HG02759 (cell line): Measurements from ENCODE around the gene MTHFD1L.

Experiments
- ATAC-seq: cut with Tn5 transposase; IDR thresholded peaks from one replicate; pipeline ENCODE4 v1.9.1; 2021; ENCODE audit warnings: mild to moderate bottlenecking, moderate library complexity; ENCODE audit not compliant: unreplicated experiment

The MTHFD1L gene

DNA sequence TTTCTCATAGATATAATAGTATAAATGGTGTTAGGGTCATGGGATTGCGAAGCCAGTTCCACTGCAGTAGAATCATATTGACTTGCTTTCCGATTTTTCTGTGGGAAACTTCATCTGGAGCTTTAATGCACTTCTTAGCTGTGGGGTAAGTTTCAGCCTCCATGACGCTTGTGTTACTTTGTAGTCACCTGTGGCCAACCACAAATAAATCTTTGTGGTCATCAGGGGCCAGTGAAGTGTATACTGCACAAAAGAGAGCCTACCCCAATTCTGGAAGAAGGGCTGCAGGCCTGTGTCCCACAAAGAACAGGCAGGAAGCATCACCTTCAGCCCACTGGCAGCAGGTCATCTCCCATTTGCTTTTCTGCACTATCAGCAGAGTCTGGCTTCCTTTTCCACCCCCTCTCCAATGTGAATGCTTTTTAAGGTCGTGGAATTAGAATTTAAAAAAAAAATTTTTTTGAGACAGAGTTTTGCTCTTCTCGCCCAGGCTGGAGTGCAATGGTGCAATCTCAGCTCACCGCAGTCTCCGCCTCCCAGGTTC is 32.0 kb downstream of the MTHFD1L start:
- no peak for ATAC-seq

DNA sequence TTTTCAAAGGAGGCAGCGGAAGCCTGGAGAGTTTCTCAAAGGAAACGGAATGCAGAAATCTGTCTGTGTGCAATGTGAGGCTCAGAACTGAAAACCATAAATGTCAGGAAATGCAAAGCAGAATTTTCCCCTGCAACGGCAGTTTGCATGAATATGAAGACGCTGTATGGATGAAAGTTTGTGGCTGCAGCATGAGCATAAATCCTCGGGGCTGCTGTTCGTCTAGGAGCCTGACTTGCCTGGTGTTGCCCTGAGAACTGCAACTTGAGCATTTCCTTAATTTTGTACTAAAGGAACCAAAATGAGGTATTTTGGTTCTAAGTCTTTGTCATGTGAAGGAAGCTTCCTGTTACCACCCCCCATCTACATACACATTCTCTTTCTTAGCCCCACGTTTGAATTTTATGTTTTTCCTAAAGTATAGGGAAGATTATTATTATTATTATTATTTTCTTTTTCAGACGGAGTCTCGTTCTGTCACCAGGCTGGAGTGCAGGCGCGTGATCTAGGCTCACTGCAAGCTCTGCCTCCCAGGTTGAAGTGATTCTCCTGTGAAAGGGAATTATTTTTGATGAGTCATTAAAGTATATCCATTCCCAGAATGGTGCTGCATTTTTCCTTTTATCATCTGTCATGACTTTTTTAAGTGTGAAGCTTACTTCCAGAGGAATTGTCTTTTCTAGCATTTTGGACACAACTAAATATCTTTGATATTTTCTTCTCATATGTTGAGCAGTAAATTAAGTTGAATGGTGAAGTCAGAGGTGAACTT is 33.1 kb downstream of the MTHFD1L start:
- ATAC-seq = no peak

DNA sequence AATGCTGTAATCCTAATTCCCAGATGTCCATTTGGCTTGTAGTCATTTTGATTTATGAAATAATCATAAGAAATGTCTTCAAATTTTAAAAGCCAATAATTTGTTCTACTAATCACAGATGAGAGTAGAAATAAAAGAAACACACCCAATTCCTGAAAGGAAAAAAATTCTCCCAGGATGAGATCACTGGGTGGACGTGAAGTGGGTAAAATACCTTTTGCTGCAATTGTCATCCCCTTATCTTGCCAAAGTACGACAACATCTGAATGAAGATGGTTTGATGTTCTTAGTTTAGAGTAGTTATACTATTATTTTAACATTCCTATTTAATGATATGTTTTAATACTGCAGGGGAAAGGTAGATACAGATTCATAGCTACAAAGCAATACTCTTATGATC is 33.7 kb downstream of the MTHFD1L start:
- no peak for ATAC-seq

DNA sequence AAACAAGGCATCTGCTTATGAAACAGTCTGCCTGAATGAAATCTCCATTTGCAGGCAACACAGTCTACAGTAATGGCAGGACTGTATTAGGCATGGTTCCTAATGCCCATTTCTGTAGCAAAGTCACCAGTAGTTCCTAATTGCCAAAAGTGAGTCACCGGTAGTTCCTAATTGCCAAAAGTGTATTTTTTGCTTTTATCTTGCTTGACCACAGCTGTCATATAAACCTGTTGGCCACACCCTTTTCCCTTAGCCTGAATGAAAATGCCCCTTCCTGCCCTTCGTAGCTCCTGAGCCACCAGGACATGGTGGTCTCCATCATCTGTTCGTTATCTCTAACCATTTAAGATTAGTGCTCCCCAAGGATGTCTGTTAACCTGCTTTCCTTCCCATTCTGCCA is 34.5 kb downstream of the MTHFD1L start:
- no peak for ATAC-seq

DNA sequence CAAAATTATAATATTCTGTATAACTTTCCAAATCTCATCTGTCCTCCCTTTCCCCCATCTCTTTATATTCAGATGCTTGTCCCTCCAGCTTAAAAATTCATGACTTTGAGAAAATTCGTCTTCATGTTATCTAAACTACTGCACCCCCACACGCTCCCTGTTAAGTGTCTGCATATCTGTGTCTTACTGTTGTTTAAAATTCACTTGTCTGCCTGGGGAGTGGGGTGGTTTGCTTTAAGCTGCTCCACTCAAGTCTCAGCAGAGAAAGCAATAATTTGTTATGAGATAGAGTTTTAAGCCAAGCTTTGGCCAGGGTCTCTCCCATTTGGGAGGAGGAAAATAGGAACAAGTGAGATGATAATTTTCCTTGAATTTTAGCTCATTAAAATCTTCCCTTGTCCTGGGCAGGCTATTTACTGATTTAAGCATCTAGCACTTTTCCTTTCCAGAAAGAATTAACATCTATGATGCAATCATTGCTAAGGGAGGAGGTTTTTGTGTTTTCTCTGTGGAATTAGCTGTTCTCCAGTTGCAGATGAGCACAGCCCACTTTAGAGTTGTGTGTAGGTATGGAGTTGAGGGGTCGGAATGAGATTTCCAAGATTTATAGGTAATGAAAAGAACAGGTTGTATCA is 36.8 kb downstream of the MTHFD1L start:
- ATAC-seq = no peak

DNA sequence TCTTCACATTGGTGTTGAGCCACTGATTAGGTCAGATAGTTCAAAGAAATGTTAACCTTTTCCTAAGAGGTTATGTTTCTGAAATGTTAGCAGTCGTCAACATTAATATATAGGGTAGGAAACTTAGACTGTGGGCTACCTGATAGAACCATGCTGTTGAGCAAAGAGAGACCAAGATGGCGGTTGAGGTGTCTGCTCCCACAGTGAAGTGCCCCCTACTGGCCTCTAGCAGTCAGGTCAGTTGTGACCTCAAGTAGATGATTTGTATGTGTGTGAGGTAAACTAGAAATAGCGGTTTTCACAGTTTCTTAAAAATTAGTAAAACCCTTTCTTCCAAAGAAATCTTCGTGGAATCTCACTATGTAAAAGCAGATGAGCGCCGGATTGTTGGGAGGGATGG is 40.3 kb downstream of the MTHFD1L start:
- no peak for ATAC-seq

DNA sequence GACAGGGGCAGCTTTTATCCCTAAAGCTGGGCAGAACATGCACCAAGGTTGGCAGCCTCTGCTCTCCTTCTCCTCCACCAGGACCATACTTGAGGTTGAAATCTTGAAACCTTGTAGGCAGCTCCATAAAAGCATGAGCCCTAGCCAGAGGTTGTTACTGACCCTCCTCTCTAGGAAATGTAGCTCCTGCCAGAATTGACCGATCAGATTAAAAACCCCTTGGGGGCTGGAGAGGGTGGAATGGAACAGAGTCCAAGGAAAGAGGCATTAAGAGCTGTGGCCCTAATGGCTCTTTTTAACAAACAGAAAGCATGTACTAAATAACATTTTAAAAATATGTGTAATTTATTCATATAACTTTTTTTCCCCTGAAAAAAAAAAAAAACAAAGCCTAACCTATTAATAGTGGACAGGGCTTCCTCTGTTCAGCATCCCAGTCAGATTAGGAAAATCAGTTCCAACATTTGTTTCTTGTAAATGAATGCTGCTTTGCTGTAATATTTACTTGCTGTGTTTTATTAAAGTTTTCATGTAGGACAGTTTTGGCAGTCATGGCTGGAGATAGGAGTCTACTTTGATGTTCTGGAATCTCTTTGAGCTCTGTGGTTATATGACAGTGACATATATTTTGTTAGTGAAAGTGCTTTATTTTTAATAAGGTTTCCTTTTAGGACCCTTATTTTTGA is 41.3 kb downstream of the MTHFD1L start:
- ATAC-seq = no peak

DNA sequence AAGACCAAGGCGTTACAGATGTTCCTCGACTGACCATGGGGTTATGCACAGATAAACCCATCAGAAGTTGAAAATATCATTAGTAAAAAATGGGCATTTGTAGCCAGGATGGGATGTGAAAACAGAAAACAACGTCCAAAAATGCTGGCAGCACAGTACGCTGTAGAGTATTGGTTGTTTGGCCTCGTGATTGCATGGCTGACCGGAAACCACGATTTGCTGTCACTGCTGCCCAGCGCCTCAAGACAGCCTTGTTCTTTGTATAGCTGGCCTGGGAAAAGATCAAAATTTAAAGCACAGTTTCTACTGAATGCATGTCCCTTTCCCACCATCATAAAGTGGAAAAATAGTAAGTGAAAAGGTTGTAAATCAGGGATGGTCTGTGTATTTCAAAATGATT is 41.9 kb downstream of the MTHFD1L start:
- no peak for ATAC-seq

DNA sequence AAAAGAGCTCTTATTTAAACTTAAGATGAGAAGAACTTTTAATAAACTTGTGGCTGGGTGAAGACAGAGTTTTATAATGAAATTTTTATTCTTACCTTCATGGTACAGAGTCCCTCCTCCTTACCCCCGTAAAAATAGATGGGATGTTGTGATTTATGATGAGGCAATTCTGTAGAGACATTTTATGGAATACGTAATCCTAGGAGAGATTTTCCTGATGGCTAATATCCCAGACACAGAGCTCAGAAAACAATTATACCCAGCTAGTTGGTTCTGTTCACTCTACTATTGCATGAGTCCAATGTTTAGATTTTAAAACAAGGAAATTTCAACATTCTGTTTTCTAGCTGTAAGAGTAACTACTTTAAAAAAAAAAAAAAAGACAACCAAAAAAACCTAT is 43.4 kb downstream of the MTHFD1L start:
- ATAC-seq = no peak

DNA sequence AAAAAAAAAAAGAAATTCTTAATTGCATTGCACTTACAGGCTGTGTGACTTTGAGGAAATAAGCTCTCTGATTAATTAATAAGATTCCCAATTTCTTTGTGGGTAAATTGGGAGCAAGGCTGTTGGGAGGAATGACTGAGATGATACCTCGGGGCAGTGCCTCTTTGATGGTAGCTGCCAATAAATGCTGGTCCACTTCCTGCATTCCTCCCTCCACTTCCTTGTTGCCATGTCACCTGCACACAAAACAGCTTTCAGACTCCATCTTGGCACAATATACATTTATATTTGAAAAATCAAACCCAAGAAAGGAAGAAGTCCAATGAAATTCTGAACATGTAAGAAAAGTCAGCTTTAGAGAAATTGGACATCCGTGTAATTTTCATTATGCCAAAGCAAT is 45.1 kb downstream of the MTHFD1L start:
- ATAC-seq = no peak

DNA sequence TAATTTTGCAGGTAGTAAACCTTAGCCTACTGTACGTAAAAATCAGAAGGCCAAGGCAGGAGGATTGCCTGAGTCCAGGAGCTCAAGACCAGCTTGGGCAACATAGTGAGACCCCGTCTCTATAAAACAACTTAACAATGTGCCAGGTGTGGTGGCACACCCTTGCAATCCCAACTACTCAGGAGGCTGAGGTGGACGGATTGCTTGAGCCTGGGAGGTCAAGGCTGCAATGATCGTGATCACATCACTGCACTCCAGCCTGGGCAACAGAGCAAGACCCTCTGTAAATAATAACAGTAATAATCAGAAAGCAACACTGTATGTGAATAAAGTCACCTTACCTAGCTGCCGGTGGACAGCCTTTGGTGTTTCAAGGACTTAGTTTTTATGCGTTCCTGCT is 48.9 kb downstream of the MTHFD1L start:
- no peak for ATAC-seq

DNA sequence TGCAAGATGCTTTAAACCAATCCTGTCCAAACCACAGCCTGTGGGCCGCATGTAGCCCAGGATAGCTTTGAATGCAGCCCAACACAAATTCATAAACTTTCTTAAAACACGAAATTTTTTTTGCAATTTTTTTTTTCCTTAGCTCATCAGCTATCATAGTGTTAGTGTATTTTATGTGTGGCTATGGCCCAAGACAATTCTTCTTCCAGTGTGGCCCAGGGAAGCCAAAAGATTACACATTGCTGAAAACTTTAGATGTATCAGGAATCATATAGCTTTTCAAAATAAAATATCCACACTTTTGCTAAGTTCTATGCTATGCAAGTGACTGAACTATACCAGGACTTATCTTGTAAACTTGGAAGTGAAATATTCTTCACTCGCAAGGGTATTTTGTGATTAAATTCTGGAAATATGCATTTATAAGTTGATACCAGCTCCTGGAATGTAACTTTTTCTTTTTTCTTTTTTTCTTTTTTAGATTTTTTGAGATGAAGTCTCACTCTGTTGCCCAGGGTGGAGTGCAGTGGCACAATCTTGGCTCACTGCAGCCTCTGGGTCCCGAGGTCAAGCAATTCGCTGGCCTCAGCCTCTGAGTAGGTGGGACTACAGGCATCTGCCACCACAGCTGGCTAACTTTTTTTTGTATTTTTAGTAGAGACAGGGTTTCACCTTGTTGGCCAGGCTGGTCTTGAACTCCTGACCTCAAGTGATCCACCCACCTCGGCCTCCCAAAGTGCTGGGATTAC is 49.8 kb downstream of the MTHFD1L start:
- ATAC-seq = no peak

DNA sequence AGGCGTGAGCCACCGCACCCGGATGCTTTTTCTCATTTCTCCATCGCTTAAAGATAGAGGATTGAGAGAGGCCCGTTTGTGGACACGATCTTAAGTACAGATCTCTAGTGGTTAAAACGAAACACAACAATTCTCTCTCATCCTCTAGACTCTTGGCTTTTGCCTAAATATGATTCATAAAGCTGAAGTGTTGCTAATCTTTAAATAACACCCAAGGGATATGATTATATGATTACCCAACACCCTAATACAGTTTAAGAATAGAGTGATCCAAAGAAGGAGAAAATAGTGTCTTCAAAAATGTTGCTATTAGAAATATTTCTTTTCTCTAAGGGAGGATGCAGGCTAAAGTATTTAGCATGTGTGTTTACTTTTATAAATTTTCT is 50.4 kb downstream of the MTHFD1L start:
- no peak for ATAC-seq

DNA sequence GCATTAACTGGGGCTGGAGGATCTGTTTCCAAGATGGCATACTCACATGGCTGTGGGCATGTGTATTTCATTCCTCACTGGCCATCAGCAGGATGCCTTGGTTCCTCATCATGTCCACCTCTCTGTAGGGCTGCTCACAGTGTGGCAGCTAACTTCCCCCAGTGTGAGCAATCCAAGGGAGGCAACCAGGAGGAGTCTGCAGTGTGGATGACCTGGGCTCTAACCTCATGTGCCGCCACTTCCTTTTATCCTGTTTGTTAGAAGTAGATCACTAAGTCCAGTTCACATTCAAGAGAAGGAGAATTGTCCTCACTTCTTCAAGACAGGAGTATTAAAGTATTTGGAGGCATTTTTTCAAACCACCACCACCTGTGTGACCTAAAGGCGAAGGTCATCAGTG is 54.4 kb downstream of the MTHFD1L start:
- no peak for ATAC-seq

DNA sequence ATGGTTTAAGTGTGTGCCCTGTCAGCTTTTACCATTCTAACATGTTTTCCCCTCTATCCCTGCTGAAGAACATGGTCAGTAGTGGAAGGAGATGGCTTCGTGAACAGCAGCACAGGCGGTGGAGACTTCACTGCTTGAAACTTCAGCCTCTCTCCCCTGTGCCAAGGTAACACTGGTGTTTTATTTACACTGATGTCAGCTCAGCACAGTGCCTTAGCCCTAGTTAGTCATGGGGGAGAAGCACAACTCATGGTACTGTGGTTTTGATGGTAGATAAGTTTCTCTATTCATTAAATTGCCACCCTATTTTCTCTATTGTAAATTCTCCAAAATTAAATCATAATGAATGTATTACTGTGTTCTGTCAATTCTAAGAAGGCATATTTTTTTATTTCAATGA is 56.6 kb downstream of the MTHFD1L start:
- no peak for ATAC-seq

DNA sequence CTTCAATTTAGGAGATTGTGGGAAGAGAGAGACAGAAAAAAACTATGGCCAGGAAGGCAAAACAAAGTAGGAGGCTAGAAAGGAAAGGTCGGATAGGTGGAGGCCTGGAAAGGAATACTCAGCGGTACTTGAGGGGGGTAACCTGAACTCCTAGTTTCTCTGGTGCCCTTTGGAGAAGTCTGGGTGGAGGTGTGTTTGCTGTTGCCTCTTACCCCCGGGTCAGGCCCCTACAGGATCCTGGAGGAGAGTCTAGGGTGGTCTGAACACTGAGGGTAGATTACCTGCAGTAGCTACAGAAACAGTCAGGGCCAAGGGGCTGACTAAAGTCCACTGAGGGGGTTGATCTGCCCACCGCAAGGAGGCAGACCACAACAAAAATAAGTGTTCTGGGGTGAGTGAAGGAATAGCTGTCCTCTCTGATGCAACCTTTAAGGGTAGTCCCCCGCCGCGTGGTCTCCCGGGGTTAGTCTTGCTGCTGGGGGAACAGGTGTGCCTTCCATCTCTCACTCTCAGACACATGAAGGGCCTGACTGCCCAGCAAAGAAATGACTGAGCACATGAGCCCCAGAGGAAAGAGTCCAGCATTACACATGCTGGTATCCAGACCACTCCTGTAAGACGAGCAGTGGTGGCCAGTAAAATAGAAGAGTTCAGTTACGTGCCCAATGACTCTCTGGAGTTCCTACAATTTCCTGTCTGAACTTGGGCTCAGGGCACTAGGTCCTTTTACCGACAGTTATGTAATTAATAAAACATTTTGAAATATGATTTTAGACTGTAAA is 59.5 kb downstream of the MTHFD1L start:
- no peak for ATAC-seq

DNA sequence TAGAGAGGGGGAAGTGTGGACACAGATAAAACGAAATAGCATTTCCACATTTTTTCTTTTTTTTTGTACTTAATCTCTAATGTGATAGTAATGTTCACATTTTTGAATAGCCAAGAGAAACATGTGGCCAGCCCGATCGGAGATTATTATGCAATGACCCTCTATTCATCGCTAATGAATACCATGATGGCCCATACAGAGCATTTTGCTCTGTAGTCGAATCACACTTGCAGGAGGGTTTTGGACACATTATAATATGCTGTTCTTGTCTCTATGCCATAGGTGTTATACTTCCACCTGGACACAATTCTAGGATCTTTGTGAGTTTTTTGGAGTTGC is 60.1 kb downstream of the MTHFD1L start:
- ATAC-seq = no peak

DNA sequence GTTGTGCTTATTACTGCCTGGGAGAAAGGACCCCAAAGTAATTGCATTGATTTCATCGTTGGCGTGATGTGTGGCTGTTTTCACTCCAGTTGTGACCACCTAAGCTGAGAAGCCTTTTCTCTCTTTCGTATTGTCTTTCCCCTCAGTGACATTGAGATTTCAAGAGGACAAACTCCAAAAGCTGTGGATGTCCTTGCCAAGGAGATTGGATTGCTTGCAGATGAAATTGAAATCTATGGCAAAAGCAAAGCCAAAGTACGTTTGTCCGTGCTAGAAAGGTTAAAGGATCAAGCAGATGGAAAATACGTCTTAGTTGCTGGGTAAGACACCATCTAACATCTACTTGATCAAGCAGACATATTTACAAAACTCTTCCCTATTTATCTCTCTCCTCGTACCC is 60.5 kb downstream of the MTHFD1L start:
- no peak for ATAC-seq

DNA sequence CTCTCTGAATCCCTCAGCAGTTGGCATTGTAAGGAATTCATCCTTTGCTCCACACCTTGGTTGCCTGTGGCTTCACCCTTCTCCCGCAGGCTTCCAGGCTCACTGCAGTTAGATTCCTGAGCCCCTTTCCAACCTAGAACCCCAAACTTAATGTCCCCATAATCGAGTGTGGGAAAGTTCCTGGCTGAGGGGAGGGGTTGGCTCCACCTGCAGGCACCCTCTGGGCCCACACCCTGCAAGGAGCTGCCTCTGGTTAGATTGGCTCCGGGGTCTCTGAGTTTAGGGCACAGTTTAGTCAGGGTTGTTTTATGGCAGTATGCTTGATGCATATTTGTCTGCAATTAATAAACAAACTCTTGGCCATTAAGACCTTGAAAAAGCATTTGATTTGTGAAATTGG is 63.4 kb downstream of the MTHFD1L start:
- no peak for ATAC-seq

DNA sequence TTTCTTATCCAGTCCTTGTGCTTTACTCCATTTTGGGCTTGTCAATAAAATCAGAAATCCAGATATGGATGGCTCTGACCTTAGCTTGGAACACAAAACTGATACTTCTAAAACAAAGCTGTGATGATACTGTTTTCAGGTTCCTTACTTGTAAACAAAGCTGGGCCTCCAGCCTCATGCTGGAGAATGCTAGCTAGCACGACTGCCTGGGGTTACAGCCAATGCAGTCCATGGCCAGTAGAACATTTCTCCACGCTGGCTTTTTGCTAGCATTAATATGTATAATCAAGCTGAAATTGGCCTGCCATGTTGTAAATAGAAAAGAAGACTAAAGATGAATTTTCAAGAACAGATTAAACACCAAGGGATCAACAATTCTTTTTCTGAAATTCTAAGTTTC is 63.9 kb downstream of the MTHFD1L start:
- ATAC-seq = no peak

DNA sequence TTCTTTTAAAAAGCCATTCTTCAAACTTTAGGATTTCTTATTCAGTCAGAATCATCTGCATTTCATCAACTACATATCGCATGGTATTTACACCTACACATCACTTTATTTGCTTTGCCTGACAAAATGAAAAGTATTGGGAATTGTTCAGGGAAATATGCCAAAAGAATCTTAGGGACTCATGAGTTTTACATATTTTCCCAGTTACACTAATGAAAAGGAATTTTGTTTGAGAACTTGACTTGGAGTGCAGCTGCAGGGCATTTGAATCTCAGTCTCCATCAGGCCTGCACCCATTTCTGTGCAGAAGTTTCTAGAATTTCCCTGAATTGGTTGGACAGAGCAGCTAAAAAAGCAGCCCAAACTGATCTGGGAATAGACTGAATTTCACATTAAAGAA is 65.3 kb downstream of the MTHFD1L start:
- no peak for ATAC-seq
